Smooth muscle cell (in vitro differentiated cells): ENCODE measurements around the gene GSTM4. TPM values are rescaled to one million over a fixed set of nuclear protein-coding genes. Genes with fewer than 3 reads are reported as not detected.
"Not testable (repeated sequence)": the region's sequence is repeated elsewhere in the genome, so short reads cannot be mapped to it uniquely, and the experiment has no call there.

Experiments used
- DNase-seq: peaks from one replicate; lab custom pipeline; 2025; ENCODE audit not compliant: unreplicated experiment; lab: John Stamatoyannopoulos, UW
- H2AFZ ChIP-seq: fragments of 200-600 bp; sonication (generic); 2 replicates; pipeline ENCODE4 v1.6.0; 2016; ENCODE audit warnings: antibody characterized with exemption, low read depth, mild to moderate bottlenecking
- H3F3A ChIP-seq: fragments of 200-600 bp; sonication (generic); 2 replicates; pipeline ENCODE4 v1.6.0; 2017; ENCODE audit warnings: antibody characterized with exemption, low read depth
- H3K27ac ChIP-seq: fragments of 200-600 bp; sonication (generic); 2 replicates; pipeline ENCODE4 v1.5.1; 2016; ENCODE audit warnings: low read depth, mild to moderate bottlenecking
- H3K27me3 ChIP-seq: fragments of 200-600 bp; sonication (generic); 2 replicates; pipeline ENCODE4 v1.6.1; 2016; ENCODE audit warnings: low read depth, mild to moderate bottlenecking
- H3K36me3 ChIP-seq: fragments of 200-600 bp; sonication (generic); 2 replicates; pipeline ENCODE4 v1.5.1; 2016; ENCODE audit warnings: low read depth
- H3K4me1 ChIP-seq: fragments of 200-600 bp; sonication (generic); 2 replicates; pipeline ENCODE4 v1.5.1; 2016; ENCODE audit warnings: low read depth
- H3K4me2 ChIP-seq: fragments of 200-600 bp; sonication (generic); 2 replicates; pipeline ENCODE4 v1.6.0; 2016; ENCODE audit warnings: mild to moderate bottlenecking
- H3K4me3 ChIP-seq: fragments of 200-600 bp; sonication (generic); 2 replicates; pipeline ENCODE4 v1.5.1; 2016; ENCODE audit warnings: mild to moderate bottlenecking
- H3K79me2 ChIP-seq: fragments of 200-600 bp; sonication (generic); 2 replicates; pipeline ENCODE4 v1.6.0; 2016; ENCODE audit warnings: low read depth, mild to moderate bottlenecking
- H3K9ac ChIP-seq: fragments of 200-600 bp; sonication (generic); 2 replicates; pipeline ENCODE4 v1.6.0; 2016; ENCODE audit warnings: low read depth
- H3K9me3 ChIP-seq: fragments of 200-600 bp; sonication (generic); replicated peaks from 2 replicates; pipeline ENCODE4 v1.5.1; 2016; ENCODE audit warnings: low read depth
- H4K20me1 ChIP-seq: fragments of 200-600 bp; sonication (generic); 2 replicates; pipeline ENCODE4 v1.6.0; 2016; ENCODE audit warnings: low read depth
- CTCF ChIP-seq: fragments of 200-600 bp; sonication (generic); IDR thresholded peaks from 2 replicates; pipeline ENCODE4 v1.5.1; 2017; ENCODE audit warnings: borderline replicate concordance, mild to moderate bottlenecking, antibody characterized with exemption; ENCODE audit not compliant: insufficient read depth, poor library complexity, severe bottlenecking
- WGBS: methylation state at CpG from one replicate; pipeline ENCODE4 v1.1.7; 2016; ENCODE audit warnings: low lambda C conversion rate; 5-methylcytosine and 5-hydroxymethylcytosine counted together
- polyA plus RNA-seq: library from polyadenylated mRNA; unstranded; fragments of >200 nt; fragmentation: Nextera tagmentation; extraction: Ambion mirVana; gene quantifications from 2 replicates; pipeline ENCODE4 v1.2.1, GENCODE V29; 2016
- total RNA-seq: library from RNA; depleted of rRNA; stranded (reverse); fragments of >200 nt; gene quantifications from 2 replicates; pipeline ENCODE4 v1.2.3, GENCODE V29; 2014

GSTM4 gene
- total and polyA plus RNA-seq, 2 experiments from 2014 or later, result 25.8 to 34.4 TPM

DNA sequence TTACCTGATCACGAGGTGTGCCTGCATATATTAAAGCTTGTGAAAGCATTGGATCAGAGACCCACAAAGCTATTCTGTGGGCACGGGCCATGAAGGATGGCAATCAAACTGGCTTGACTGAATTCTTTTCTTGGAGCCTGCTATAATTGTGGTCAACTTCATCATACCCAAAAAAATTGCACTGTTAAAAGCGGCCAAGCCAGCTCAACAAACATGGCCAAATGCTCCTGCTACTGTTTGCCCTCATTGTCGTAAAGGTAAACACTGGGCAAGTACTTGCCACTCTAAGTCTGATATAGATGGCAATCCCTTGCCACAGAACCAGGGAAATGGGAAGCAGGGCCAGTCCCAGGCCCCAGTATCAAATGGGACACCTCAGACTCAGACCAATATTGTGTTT, 49.5 kb downstream of the GSTM4 start:
- TF ChIP-seq CTCF, result no peak
- Histone ChIP-seq H2AFZ (no peak overlapping the region), H3K9me3 (peaks cover 4% of the 10 kb centered on the region), H3K4me1 (no peaks in the 10 kb centered on the region), H4K20me1 (no peaks in the 10 kb centered on the region), H3K4me2 (no peak overlapping the region), H3K27ac (no peak overlapping the region), H3F3A (no peaks in the 10 kb centered on the region), H3K4me3 (no peak overlapping the region), H3K36me3 (no peaks in the 10 kb centered on the region), H3K27me3 (no peaks in the 10 kb centered on the region), H3K9ac (no peak overlapping the region), H3K79me2 (no peaks in the 10 kb centered on the region)
- DNase-seq, result no peak
- 80% methylated on average over 4 of the region's 4 CpGs for WGBS

- WGBS, result 72% methylated on average over 4 of the region's 4 CpGs
- not testable (repeated sequence) for H3K27me3 ChIP-seq, H3K9me3 ChIP-seq, H3K4me3 ChIP-seq, H4K20me1 ChIP-seq, H3K4me2 ChIP-seq, H3K9ac ChIP-seq, H3F3A ChIP-seq, H3K27ac ChIP-seq, H2AFZ ChIP-seq, DNase-seq, H3K79me2 ChIP-seq, H3K4me1 ChIP-seq, H3K36me3 ChIP-seq
These were observed 53.0 kb downstream of the GSTM4 start for GRCh38 chr1:109708949-109709348.

- not testable (repeated sequence) for H3K9ac ChIP-seq, H3K79me2 ChIP-seq, H3K9me3 ChIP-seq, H3K36me3 ChIP-seq, H3K27me3 ChIP-seq, H2AFZ ChIP-seq, H4K20me1 ChIP-seq, DNase-seq, H3K4me3 ChIP-seq, H3K4me1 ChIP-seq, H3K4me2 ChIP-seq, H3K27ac ChIP-seq, H3F3A ChIP-seq
These were observed 53.9 kb downstream of the GSTM4 start for GRCh38 chr1:109709822-109710221.

Other genes with a start within 250 kb of the GSTM4 start
- 54.0 and 57.2 TPM in 2 replicates for gene PSMA5, start 229.7 kb upstream of the GSTM4 start, total RNA-seq
- gene PSMA5, start 229.7 kb upstream of the GSTM4 start, polyA plus RNA-seq, result 89.8 and 93.9 TPM in 2 replicates
- gene SYPL2, start 189.6 kb upstream of the GSTM4 start, total RNA-seq, result 0.04 TPM in 1 of 2 replicates, not detected in the other
- not detected in 2 replicates for gene SYPL2, start 189.6 kb upstream of the GSTM4 start, polyA plus RNA-seq
- 1.9 and 2.4 TPM in 2 replicates for gene ATXN7L2, start 172.2 kb upstream of the GSTM4 start, total RNA-seq
- gene ATXN7L2, start 172.2 kb upstream of the GSTM4 start, polyA plus RNA-seq, result 5.7 and 6.2 TPM in 2 replicates
- 4.5 and 8.6 TPM in 2 replicates for gene CYB561D1, start 162.0 kb upstream of the GSTM4 start, total RNA-seq
- gene CYB561D1, start 162.0 kb upstream of the GSTM4 start, polyA plus RNA-seq, result 5.3 and 7.4 TPM in 2 replicates
- gene AMIGO1, start 146.4 kb upstream of the GSTM4 start, total RNA-seq, result 0.31 and 0.99 TPM in 2 replicates
- gene AMIGO1, start 146.4 kb upstream of the GSTM4 start, polyA plus RNA-seq, result 0.93 and 1.4 TPM in 2 replicates
- gene GPR61, start 116.2 kb upstream of the GSTM4 start, total RNA-seq, result not detected in 2 replicates
- gene GPR61, start 116.2 kb upstream of the GSTM4 start, polyA plus RNA-seq, result 0.37 TPM in 1 of 2 replicates, not detected in the other
- 15.4 and 19.0 TPM in 2 replicates for gene GNAI3, start 107.5 kb upstream of the GSTM4 start, total RNA-seq
- gene GNAI3, start 107.5 kb upstream of the GSTM4 start, polyA plus RNA-seq, result 11.4 and 13.0 TPM in 2 replicates
- not detected in 2 replicates for gene GNAT2, start 36.5 kb upstream of the GSTM4 start, total RNA-seq
- gene GNAT2, start 36.5 kb upstream of the GSTM4 start, polyA plus RNA-seq, result not detected in 2 replicates
- gene AMPD2, start 36.3 kb upstream of the GSTM4 start, total RNA-seq, result 57.4 and 69.2 TPM in 2 replicates
- 104 and 122 TPM in 2 replicates for gene AMPD2, start 36.3 kb upstream of the GSTM4 start, polyA plus RNA-seq
- 29.2 and 30.3 TPM in 2 replicates for gene GSTM2, start 12.0 kb downstream of the GSTM4 start, total RNA-seq
- gene GSTM2, start 12.0 kb downstream of the GSTM4 start, polyA plus RNA-seq, result 41.2 and 43.8 TPM in 2 replicates
- 15.9 and 20.9 TPM in 2 replicates for gene GSTM1, start 31.7 kb downstream of the GSTM4 start, total RNA-seq
- 31.4 and 46.3 TPM in 2 replicates for gene GSTM1, start 31.7 kb downstream of the GSTM4 start, polyA plus RNA-seq
- not detected in 2 replicates for gene GSTM5, start 56.2 kb downstream of the GSTM4 start, total RNA-seq
- 0.17 and 0.87 TPM in 2 replicates for gene GSTM5, start 56.2 kb downstream of the GSTM4 start, polyA plus RNA-seq
- 117 and 153 TPM in 2 replicates for gene GSTM3, start 84.9 kb downstream of the GSTM4 start, total RNA-seq
- 211 and 218 TPM in 2 replicates for gene GSTM3, start 84.9 kb downstream of the GSTM4 start, polyA plus RNA-seq
- not detected in 2 replicates for gene EPS8L3, start 107.8 kb downstream of the GSTM4 start, total RNA-seq
- gene EPS8L3, start 107.8 kb downstream of the GSTM4 start, polyA plus RNA-seq, result not detected in 2 replicates